ENCODE measurements around the gene KIFAP3. TPM values are rescaled to one million over a fixed set of nuclear protein-coding genes. Genes with fewer than 3 reads are reported as not detected.

Gene KIFAP3
- total RNA-seq, 1 experiment from 2014 or later = 3.8 TPM

DNA sequence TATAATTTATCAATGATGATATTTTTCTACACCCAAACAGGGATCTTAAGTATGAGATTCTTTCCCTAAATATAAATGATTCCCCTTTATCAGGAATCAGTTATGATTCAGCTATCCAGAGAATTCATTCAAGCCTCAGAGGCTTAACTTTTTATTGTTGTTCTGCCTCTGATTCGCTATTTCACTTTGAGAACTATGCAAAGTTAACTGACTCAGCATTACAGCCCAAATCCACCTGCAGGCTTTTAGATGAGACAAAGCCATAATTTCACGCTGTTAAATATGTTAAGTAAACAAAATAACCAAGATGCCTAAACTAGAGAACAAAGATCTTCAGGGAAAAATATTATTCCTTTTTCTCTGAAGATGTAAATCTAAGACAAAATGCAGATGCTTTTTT is 189.3 kb downstream of the KIFAP3 start:
- H4K8ac ChIP-seq (replicated peaks; ENCODE audit: insufficient read length, low read depth, low read length) = no peak overlapping the region
- H3K79me2 ChIP-seq (ENCODE audit: insufficient read depth, low read length) = peaks cover 4% of the 10 kb centered on the region; the same call in 1 of the 2 replicates
- no peak overlapping the region for H3K4ac ChIP-seq (ENCODE audit: low read depth, low read length)
- H2AFZ ChIP-seq (ENCODE audit: low read length) = no peak overlapping the region
- H2BK120ac ChIP-seq (ENCODE audit: low read depth, low read length, poor library complexity, severe bottlenecking) = no peak overlapping the region
- H4K91ac ChIP-seq (ENCODE audit: insufficient read length, low read depth, low read length) = no peak overlapping the region
- WGBS (ENCODE audit: extremely low coverage, insufficient read length, low lambda C conversion rate) = no CpG with 5 or more reads among the region's 2 CpGs
- H3K9ac ChIP-seq (ENCODE audit: extremely low read depth, insufficient read length, low read length) = no peak overlapping the region
- no peak overlapping the region for H3K23ac ChIP-seq (ENCODE audit: insufficient read length, low read depth, low read length)
- no peak overlapping the region for H3K14ac ChIP-seq (ENCODE audit: insufficient read depth, low read length)
- DNase-seq = no peak
- H3K56ac ChIP-seq (ENCODE audit: insufficient read length, low read depth, low read length) = no peak overlapping the region
- no peak overlapping the region for H2BK15ac ChIP-seq (ENCODE audit: low read depth, low read length)
- H3K18ac ChIP-seq (ENCODE audit: insufficient read length, low read depth, low read length) = no peak overlapping the region
- H3K27ac ChIP-seq (ENCODE audit: insufficient read length, low read depth, low read length) = no peak overlapping the region
- H3K23me2 ChIP-seq (ENCODE audit: insufficient read length, low read depth, low read length, poor library complexity, severe bottlenecking) = no peaks in the 10 kb centered on the region
- H4K20me1 ChIP-seq (ENCODE audit: control insufficient read depth, insufficient read depth, insufficient read length) = no peaks in the 10 kb centered on the region
- H2BK20ac ChIP-seq (ENCODE audit: low read depth, low read length, poor library complexity, severe bottlenecking) = no peak overlapping the region
- H2AK5ac ChIP-seq (ENCODE audit: insufficient read length, low read length) = no peak overlapping the region
- no peak overlapping the region for H2BK12ac ChIP-seq (ENCODE audit: insufficient read length, low read depth, low read length)
- H3K9me3 ChIP-seq (ENCODE audit: control insufficient read depth, low read depth, low read length) = no peaks in the 10 kb centered on the region
- no peak overlapping the region for H4K5ac ChIP-seq (ENCODE audit: insufficient read length, low read depth, low read length)
- H3K4me3 Mint-ChIP-seq = no peak overlapping the region
- H3K27me3 Mint-ChIP-seq (ENCODE audit: low read depth) = no peaks in the 10 kb centered on the region
- no peak overlapping the region for H2BK5ac ChIP-seq (ENCODE audit: insufficient read length, low read length)
- H3K4me1 Mint-ChIP-seq = peaks cover 0 to 4% of the 10 kb centered on the region in 2 experiments; a peak in 1 of 4 replicates
- H3K4me1 ChIP-seq (ENCODE audit: insufficient read depth, low read length) = no peaks in the 10 kb centered on the region
- 0 out of 5 replicates have a peak, but pooled peaks cover 0 to 3% of the 10 kb centered on the region in 2 experiments for H3K9me3 Mint-ChIP-seq
- no peaks in the 10 kb centered on the region for H3K27me3 ChIP-seq (ENCODE audit: insufficient read depth, low read length)
- H3K36me3 Mint-ChIP-seq (ENCODE audit: insufficient read depth in 1 of 3, low read depth in 3 of 3) = peaks cover 6 to 23% (median 19%) of the 10 kb centered on the region in 3 experiments
- H3K79me1 ChIP-seq (ENCODE audit: insufficient read depth, low read depth, low read length, poor library complexity, severe bottlenecking) = no peaks in the 10 kb centered on the region
- H3T11ph ChIP-seq (ENCODE audit: low read length) = no peak overlapping the region
- TF ChIP-seq, protein P1, sequence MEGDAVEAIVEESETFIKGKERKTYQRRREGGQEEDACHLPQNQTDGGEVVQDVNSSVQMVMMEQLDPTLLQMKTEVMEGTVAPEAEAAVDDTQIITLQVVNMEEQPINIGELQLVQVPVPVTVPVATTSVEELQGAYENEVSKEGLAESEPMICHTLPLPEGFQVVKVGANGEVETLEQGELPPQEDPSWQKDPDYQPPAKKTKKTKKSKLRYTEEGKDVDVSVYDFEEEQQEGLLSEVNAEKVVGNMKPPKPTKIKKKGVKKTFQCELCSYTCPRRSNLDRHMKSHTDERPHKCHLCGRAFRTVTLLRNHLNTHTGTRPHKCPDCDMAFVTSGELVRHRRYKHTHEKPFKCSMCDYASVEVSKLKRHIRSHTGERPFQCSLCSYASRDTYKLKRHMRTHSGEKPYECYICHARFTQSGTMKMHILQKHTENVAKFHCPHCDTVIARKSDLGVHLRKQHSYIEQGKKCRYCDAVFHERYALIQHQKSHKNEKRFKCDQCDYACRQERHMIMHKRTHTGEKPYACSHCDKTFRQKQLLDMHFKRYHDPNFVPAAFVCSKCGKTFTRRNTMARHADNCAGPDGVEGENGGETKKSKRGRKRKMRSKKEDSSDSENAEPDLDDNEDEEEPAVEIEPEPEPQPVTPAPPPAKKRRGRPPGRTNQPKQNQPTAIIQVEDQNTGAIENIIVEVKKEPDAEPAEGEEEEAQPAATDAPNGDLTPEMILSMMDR (conservative IDR thresholded peaks at IDR 0.05) = no peak
- no peak overlapping the region for H3K27ac Mint-ChIP-seq
- no peak overlapping the region for H3K4me2 ChIP-seq (ENCODE audit: insufficient read depth, insufficient read length, low read length)

All from H9 (cell line).